Epidermal melanocyte (primary cell): ENCODE measurements around the gene COX8A.

Experiments
- DNase-seq: peaks from one replicate; pipeline ENCODE4 v3.0.0; 2011; ENCODE audit warnings: low spot score; ENCODE audit not compliant: insufficient read length

COX8A gene

GRCh38 chr11:64019106-64020037 is 45.0 kb downstream of the COX8A start:
- no peak for DNase-seq

- DNase-seq: no peak
Measured at GRCh38 chr11:64020976-64021756, 46.7 kb downstream of the COX8A start.

- DNase-seq: no peak
Measured at GRCh38 chr11:64021757-64022093, 47.3 kb downstream of the COX8A start.

- no peak for DNase-seq
Measured at GRCh38 chr11:64022125-64022784, 47.8 kb downstream of the COX8A start.

GRCh38 chr11:64023712-64024710 is 49.6 kb downstream of the COX8A start:
- no peak for DNase-seq

GRCh38 chr11:64025205-64025604 is 50.8 kb downstream of the COX8A start:
- DNase-seq: no peak
